KMS-11 (cell line): ENCODE measurements around the gene EXOC7.

ENCODE experiments used
- H2AFZ ChIP-seq: fragments of 200-600 bp; sonication (generic); 2 replicates; pipeline ENCODE4 v1.6.1; 2016; ENCODE audit warnings: antibody characterized with exemption, mixed run types, low read depth
- H3K27ac ChIP-seq: fragments of 200-600 bp; sonication (generic); 2 replicates; pipeline ENCODE4 v1.6.1; 2016; ENCODE audit warnings: mild to moderate bottlenecking, mixed run types
- H3K27me3 ChIP-seq: fragments of 200-600 bp; sonication (generic); 2 replicates; pipeline ENCODE4 v1.6.1; 2017; ENCODE audit warnings: mild to moderate bottlenecking, low read depth, mixed run types, moderate library complexity; ENCODE audit not compliant: insufficient read depth
- H3K36me3 ChIP-seq: fragments of 200-600 bp; sonication (generic); 2 replicates; pipeline ENCODE4 v1.6.1; 2017; ENCODE audit warnings: mild to moderate bottlenecking, mixed run types; ENCODE audit not compliant: insufficient read depth
- H3K4me1 ChIP-seq: fragments of 200-600 bp; sonication (generic); 2 replicates; pipeline ENCODE4 v1.6.1; 2016; ENCODE audit warnings: mild to moderate bottlenecking, low read depth, mixed run types; ENCODE audit not compliant: poor library complexity, severe bottlenecking
- H3K4me2 ChIP-seq: fragments of 200-600 bp; sonication (generic); 2 replicates; pipeline ENCODE4 v1.7.0; 2016; ENCODE audit warnings: mild to moderate bottlenecking, mixed run types
- H3K4me3 ChIP-seq: fragments of 200-600 bp; sonication (generic); IDR thresholded peaks from 2 replicates; pipeline ENCODE4 v1.6.1; 2017; ENCODE audit warnings: low read depth, low read length, mixed read lengths; ENCODE audit not compliant: insufficient read depth
- H3K79me2 ChIP-seq: fragments of 200-600 bp; sonication (generic); 2 replicates; pipeline ENCODE4 v1.6.1; 2016; ENCODE audit warnings: low read depth, mixed run types; ENCODE audit not compliant: insufficient read depth
- H3K9ac ChIP-seq: fragments of 200-600 bp; sonication (generic); 2 replicates; pipeline ENCODE4 v1.6.1; 2016; ENCODE audit warnings: mild to moderate bottlenecking, mixed run types
- H4K20me1 ChIP-seq: fragments of 200-600 bp; sonication (generic); 2 replicates; pipeline ENCODE4 v1.6.1; 2016; ENCODE audit warnings: mild to moderate bottlenecking, mixed run types; ENCODE audit not compliant: insufficient read depth
- TF ChIP-seq, protein P1 (sequence below): fragments of 200-600 bp; sonication (generic); conservative IDR thresholded peaks from 2 replicates; pipeline ENCODE4 v1.6.1; 2017; ENCODE audit warnings: low read depth, mild to moderate bottlenecking, antibody characterized with exemption, low read length, moderate library complexity, mixed read lengths

EXOC7 gene

DNA sequence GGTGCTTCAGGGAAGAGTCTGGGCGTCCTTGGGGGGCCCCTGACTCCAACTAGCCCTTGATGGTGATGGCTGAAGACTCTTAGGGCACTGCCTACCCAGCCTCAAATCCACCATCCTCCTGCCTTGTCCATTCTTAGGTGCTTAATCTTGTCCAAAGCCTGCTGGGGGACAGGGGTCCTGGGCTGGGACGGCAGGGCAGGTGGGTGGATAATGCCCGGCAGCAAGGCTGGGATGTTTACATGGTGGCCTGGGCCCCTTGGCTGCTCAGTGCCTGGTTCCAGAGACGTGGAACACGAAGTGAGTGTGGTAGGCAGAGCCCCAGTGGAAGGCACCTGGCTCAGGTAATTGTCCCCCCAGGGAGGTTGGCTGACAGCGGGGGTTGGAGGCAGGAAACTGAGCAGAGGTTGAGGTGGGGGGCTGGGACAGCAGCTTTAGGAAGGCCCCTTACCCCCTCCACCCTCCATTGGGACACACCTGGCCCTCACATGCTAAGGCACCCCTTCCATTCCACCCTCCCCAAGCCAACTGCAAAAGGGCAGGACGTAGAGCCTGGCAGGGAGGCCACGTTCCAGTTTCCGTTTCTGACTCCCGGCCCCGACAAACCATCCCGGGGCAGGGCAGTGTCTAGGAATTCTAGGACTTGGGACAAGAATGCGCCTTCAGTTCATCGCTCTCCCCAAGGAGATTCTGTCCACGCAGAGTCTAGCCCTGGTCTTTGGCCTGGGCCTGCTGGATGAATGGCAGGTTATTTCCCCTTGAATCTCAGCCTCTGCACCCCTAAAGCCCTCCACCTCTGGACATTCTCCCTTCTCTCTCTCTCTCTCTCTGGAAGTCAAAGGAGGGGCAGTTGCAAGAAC lies 35.5 kb upstream of the EXOC7 start:
- Histone ChIP-seq H3K27ac (no peak overlapping the region), H4K20me1 (no peaks in the 10 kb centered on the region), H3K27me3 (peaks cover 6% of the 10 kb centered on the region; the same call in 1 of the 2 replicates), H3K36me3 (no peaks in the 10 kb centered on the region), H3K4me2 (no peak overlapping the region), H2AFZ (no peak overlapping the region), H3K9ac (no peak overlapping the region), H3K79me2 (no peaks in the 10 kb centered on the region), H3K4me1 (peaks cover 15% of the 10 kb centered on the region), H3K4me3 (no peak overlapping the region)
- TF ChIP-seq, protein P1, sequence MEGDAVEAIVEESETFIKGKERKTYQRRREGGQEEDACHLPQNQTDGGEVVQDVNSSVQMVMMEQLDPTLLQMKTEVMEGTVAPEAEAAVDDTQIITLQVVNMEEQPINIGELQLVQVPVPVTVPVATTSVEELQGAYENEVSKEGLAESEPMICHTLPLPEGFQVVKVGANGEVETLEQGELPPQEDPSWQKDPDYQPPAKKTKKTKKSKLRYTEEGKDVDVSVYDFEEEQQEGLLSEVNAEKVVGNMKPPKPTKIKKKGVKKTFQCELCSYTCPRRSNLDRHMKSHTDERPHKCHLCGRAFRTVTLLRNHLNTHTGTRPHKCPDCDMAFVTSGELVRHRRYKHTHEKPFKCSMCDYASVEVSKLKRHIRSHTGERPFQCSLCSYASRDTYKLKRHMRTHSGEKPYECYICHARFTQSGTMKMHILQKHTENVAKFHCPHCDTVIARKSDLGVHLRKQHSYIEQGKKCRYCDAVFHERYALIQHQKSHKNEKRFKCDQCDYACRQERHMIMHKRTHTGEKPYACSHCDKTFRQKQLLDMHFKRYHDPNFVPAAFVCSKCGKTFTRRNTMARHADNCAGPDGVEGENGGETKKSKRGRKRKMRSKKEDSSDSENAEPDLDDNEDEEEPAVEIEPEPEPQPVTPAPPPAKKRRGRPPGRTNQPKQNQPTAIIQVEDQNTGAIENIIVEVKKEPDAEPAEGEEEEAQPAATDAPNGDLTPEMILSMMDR = no peak

DNA sequence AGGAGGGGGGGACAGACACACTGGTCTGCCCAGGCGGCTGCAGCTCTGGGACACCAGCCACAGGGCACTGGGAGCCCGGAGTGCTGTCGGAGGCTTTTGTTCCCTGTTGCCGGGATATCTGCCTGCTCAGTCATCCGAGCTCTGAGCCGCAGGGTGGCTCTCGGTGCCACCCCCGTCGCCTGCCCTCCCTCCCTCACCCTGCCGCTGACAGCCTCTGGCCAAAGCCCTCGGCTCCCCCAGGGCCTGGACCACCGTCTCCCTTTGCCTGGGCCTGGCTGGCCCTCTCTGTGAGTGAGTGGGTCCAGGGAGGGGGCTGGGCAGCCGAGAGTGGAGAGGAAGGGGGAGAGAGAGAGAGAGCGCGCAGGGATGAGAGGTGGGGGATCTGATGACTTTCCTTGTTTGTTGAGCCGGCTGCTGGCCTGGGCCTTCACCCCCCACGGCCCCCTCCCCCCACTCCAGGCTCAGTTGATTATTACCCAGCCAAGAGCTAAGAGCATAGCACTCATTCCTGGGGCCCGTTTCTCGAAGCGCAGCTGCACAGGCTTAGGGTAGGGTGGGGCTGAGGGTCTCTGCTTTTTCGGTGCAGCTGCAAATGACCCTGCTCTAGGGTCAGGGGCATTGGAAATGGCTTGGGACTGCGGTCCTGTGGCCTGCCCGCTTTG lies 34.8 kb upstream of the EXOC7 start:
- H3K4me1 ChIP-seq = peaks cover 15% of the 10 kb centered on the region
- H3K9ac ChIP-seq = no peak overlapping the region
- H3K4me3 ChIP-seq = no peak overlapping the region
- no peak overlapping the region for H3K4me2 ChIP-seq
- H4K20me1 ChIP-seq = no peaks in the 10 kb centered on the region
- no peak overlapping the region for H2AFZ ChIP-seq
- H3K36me3 ChIP-seq = no peaks in the 10 kb centered on the region
- H3K27me3 ChIP-seq = peaks cover 6% of the 10 kb centered on the region; the same call in 1 of the 2 replicates
- TF ChIP-seq, protein P1 = no peak
- H3K79me2 ChIP-seq = no peaks in the 10 kb centered on the region
- H3K27ac ChIP-seq = no peak overlapping the region

DNA sequence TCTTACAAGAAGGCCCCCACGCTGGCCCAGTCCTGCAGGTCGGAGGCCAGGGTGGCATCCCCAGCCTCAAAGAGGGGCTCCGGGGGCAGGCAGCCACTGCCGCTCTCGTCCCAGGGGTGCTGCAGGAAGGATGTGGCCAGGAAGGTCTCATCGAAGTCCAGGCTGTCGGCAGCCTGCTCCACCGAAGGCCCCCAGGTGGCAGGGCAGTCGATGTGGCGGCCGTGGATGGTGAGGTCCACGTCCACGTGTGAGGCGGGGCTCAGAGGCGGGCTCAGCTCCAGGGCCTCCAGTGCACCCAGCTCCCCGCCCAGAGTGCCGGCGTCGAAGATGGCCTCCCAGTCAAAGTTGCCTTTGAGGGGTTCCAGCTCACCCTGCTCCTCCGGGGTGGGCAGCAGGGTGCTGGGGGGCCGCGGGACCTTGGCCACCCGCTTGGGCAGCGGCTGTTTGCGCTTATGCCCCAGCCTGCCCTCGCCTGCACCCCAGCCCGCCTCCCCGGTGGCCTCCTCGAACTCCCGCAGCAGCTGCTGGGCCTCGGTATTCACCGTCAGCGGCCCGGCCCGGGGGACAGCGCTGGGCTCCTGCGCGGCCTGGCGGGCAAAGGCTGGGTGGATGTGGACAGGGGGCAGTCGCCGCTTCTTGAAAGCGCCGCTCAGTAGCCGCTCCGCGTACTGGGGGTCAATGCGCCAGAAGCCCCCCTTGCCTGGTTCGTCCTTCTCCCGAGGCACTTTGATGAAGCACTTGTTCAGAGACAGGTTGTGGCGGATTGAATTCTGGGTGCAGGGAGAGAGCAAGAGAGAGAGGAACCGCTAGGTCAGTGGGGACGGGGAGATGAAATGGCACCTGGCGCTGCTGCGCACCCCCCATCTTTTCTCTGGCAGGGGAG lies 34.0 kb upstream of the EXOC7 start:
- Histone ChIP-seq H3K9ac (no peak overlapping the region), H2AFZ (no peak overlapping the region), H3K79me2 (no peaks in the 10 kb centered on the region), H3K4me1 (peaks cover 15% of the 10 kb centered on the region), H3K27me3 (peaks cover 6% of the 10 kb centered on the region; the same call in 1 of the 2 replicates), H3K36me3 (no peaks in the 10 kb centered on the region), H3K4me3 (no peak overlapping the region), H3K27ac (no peak overlapping the region), H4K20me1 (no peaks in the 10 kb centered on the region), H3K4me2 (no peak overlapping the region)
- TF ChIP-seq, protein P1 = no peak

DNA sequence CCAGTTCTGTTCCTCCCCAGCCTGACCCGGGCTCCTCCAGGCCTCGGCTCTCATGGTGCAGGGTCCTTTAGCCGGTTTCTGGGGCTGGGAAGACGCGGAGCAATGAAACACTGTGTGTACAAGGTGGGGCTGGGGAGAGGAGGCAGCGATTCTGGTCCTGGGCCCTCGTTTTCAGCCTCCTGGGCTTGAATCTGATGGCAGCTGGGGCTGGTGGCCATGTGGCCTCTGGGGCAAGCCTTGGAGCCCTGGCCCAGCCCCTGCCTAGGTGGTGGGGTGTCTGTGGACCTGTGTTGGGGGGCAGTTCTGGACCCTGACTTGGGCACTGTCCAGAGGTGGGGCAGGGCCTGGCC lies 33.4 kb upstream of the EXOC7 start:
- Histone ChIP-seq H3K4me1 (peaks cover 15% of the 10 kb centered on the region), H2AFZ (no peak overlapping the region), H3K36me3 (no peaks in the 10 kb centered on the region), H3K27me3 (peaks cover 6% of the 10 kb centered on the region; the same call in 1 of the 2 replicates), H3K79me2 (no peaks in the 10 kb centered on the region), H4K20me1 (no peaks in the 10 kb centered on the region), H3K27ac (no peak overlapping the region), H3K9ac (no peak overlapping the region), H3K4me2 (no peak overlapping the region), H3K4me3 (no peak overlapping the region)
- TF ChIP-seq, protein P1 = no peak
